Mesenchymal stem cell (in vitro differentiated cells and primary cell): ENCODE measurements around the gene RCBTB2.

Experiments used
- DNase-seq: peaks from one replicate; pipeline ENCODE4 v3.0.0-alpha.2; 2013
- H2AFZ ChIP-seq: one replicate; pipeline ENCODE4 v1.6.1; 2013; ENCODE audit warnings: low read depth, mild to moderate bottlenecking, control low read depth, inconsistent platforms, low read length, moderate library complexity
- H2AK5ac ChIP-seq: 2 replicates; pipeline ENCODE4 v1.6.1; 2013; ENCODE audit warnings: low read length, moderate library complexity, mild to moderate bottlenecking, inconsistent platforms; ENCODE audit not compliant: severe bottlenecking
- H2BK120ac ChIP-seq: one replicate; pipeline ENCODE4 v1.6.1; 2013; ENCODE audit warnings: low read depth, mild to moderate bottlenecking, inconsistent platforms, low read length, moderate library complexity
- H2BK12ac ChIP-seq, 2 experiments: one replicate each; pipeline ENCODE4 v1.6.1; 2013; ENCODE audit warnings: inconsistent platforms in 2 of 2, low read length in 2 of 2, mild to moderate bottlenecking in 2 of 2, moderate library complexity in 2 of 2, control low read depth in 1 of 2
- H2BK15ac ChIP-seq: one replicate; pipeline ENCODE4 v1.6.1; 2013; ENCODE audit warnings: mild to moderate bottlenecking, low read depth, inconsistent platforms; ENCODE audit not compliant: poor library complexity, severe bottlenecking
- H2BK5ac ChIP-seq: 2 replicates; pipeline ENCODE4 v1.6.1; 2013; ENCODE audit warnings: low read depth, mild to moderate bottlenecking, low read length, control low read depth, inconsistent platforms; ENCODE audit not compliant: poor library complexity, severe bottlenecking
- H3K14ac ChIP-seq, 2 experiments: one replicate each; pipeline ENCODE4 v1.6.1; 2013; ENCODE audit warnings: inconsistent platforms in 2 of 2, low read length in 2 of 2, control low read depth in 1 of 2, mild to moderate bottlenecking in 1 of 2, moderate library complexity in 1 of 2
- H3K18ac ChIP-seq, 2 experiments: one replicate each; pipeline ENCODE4 v1.6.1; 2013; ENCODE audit warnings: inconsistent platforms in 2 of 2, low read length in 2 of 2, control low read depth in 1 of 2, low read depth in 1 of 2, mild to moderate bottlenecking in 1 of 2
- H3K23ac ChIP-seq, 2 experiments: one replicate each; pipeline ENCODE4 v1.6.1; 2013; ENCODE audit warnings: inconsistent platforms in 2 of 2, low read length in 2 of 2, mild to moderate bottlenecking in 2 of 2, moderate library complexity in 2 of 2, control low read depth in 1 of 2
- H3K27ac ChIP-seq: 2 replicates; pipeline ENCODE4 v1.5.1; 2013; ENCODE audit warnings: mild to moderate bottlenecking, moderate library complexity, low read length, control low read depth, inconsistent platforms; ENCODE audit not compliant: poor library complexity, severe bottlenecking
- H3K27me3 ChIP-seq, 2 experiments: 2 replicates each; pipeline versions ENCODE4 v1.6.1 to v1.7.0; 2013; ENCODE audit warnings: low read length in 2 of 2, mild to moderate bottlenecking in 2 of 2, moderate library complexity in 2 of 2, control low read depth in 1 of 2, inconsistent platforms in 1 of 2; ENCODE audit not compliant: control insufficient read depth in 1 of 2, insufficient read depth in 1 of 2
- H3K36me3 ChIP-seq, 2 experiments: 2 replicates each; pipeline versions ENCODE4 v1.6.1 to v1.7.0; 2013; ENCODE audit warnings: low read length in 2 of 2, control low read depth in 1 of 2, inconsistent platforms in 1 of 2, low read depth in 1 of 2, mild to moderate bottlenecking in 1 of 2; ENCODE audit not compliant: insufficient read depth in 2 of 2, control insufficient read depth in 1 of 2
- H3K4ac ChIP-seq, 2 experiments: one replicate each; pipeline ENCODE4 v1.6.1; 2013; ENCODE audit warnings: inconsistent platforms in 2 of 2, low read length in 2 of 2, mild to moderate bottlenecking in 2 of 2, moderate library complexity in 2 of 2, control low read depth in 1 of 2, low read depth in 1 of 2
- H3K4me1 ChIP-seq: 2 replicates; pipeline ENCODE4 v1.6.1; 2013; ENCODE audit warnings: low read depth, low read length, control low read depth; ENCODE audit not compliant: control insufficient read depth, insufficient read depth
- H3K4me2 ChIP-seq: 2 replicates; pipeline ENCODE4 v1.6.1; 2013; ENCODE audit warnings: low read length, mild to moderate bottlenecking, inconsistent platforms; ENCODE audit not compliant: poor library complexity, severe bottlenecking
- H3K4me3 ChIP-seq, 2 experiments: 2 replicates each; pipeline versions ENCODE4 v1.5.1 to v1.7.0; 2013; ENCODE audit warnings: low read length in 2 of 2, mild to moderate bottlenecking in 2 of 2, control low read depth in 1 of 2, low read depth in 1 of 2; ENCODE audit not compliant: insufficient read depth in 1 of 2
- H3K79me1 ChIP-seq: replicated peaks from 2 replicates; pipeline ENCODE4 v1.6.1; 2013; ENCODE audit warnings: mild to moderate bottlenecking, control low read depth, low read length, inconsistent platforms; ENCODE audit not compliant: poor library complexity, severe bottlenecking
- H3K9ac ChIP-seq: 2 replicates; pipeline ENCODE4 v1.7.0; 2013; ENCODE audit warnings: mild to moderate bottlenecking, low read length, moderate library complexity
- H3K9me3 ChIP-seq: 2 replicates; pipeline ENCODE4 v1.7.0; 2013; ENCODE audit warnings: mild to moderate bottlenecking, low read length; ENCODE audit not compliant: control insufficient read depth
- H4K8ac ChIP-seq: one replicate; pipeline ENCODE4 v1.6.1; 2013; ENCODE audit warnings: inconsistent platforms, mild to moderate bottlenecking, low read length, moderate library complexity
- H4K91ac ChIP-seq: one replicate; pipeline ENCODE4 v1.6.1; 2013; ENCODE audit warnings: mild to moderate bottlenecking, low read length, inconsistent platforms
- WGBS: methylation state at CpG from one replicate; pipeline ENCODE4 v1.1.7; 2013; ENCODE audit warnings: mixed read lengths; 5-methylcytosine and 5-hydroxymethylcytosine counted together

Gene RCBTB2

DNA sequence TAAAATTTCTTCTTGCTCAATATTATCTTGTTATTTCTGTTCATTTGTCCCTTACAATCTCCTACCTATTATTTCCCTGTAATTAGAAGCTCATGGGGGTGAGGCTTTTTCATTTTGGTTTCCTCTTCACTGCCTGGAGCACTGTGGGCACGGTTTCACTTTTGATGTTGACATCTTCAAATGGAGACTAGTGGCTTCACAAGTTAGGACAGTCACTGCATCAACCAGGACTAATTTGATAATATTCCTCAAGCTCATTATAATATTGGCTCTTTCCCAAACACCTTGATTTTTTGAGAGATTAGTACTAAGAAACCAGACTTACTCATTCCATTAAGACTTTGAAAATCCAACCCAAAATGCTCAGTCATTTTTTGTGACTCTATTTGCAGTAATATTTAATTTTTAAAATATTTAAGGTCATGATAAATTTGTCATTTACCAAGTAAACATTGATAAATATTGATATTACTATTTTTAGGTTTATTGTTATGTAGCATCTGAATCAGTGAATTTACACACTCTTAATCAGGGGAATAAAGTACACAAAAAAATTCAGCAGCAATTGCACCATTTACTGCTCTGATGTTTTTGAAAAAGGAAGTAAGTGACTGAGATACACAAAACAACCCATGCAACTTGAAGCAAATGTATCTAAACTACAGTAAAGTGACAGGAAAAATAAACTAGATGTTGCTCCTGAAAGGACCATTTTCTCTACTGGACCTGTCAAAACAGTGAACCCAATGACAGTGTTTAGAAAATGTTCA lies 28.8 kb upstream of the RCBTB2 start:
- H3K4me3 ChIP-seq: no peak overlapping the region
- no peak overlapping the region for H2BK120ac ChIP-seq
- no peak overlapping the region for H3K27ac ChIP-seq
- no peaks in the 10 kb centered on the region for H3K36me3 ChIP-seq
- no peak overlapping the region for H3K14ac ChIP-seq
- no peak overlapping the region for H3K4me2 ChIP-seq
- H2AFZ ChIP-seq: no peak overlapping the region
- no peaks in the 10 kb centered on the region for H3K9me3 ChIP-seq
- no peak overlapping the region for H3K23ac ChIP-seq
- H2AK5ac ChIP-seq: no peak overlapping the region
- no peak overlapping the region for H4K8ac ChIP-seq
- no peaks in the 10 kb centered on the region for H3K27me3 ChIP-seq
- 78% methylated on average over 1 of the region's 1 CpG for WGBS
- DNase-seq: no peak
- no peak overlapping the region for H2BK15ac ChIP-seq
- H4K91ac ChIP-seq: no peak overlapping the region
- no peaks in the 10 kb centered on the region for H3K79me1 ChIP-seq
- H2BK5ac ChIP-seq: no peak overlapping the region
- H3K4ac ChIP-seq: no peak overlapping the region
- H3K18ac ChIP-seq: no peak overlapping the region
- no peaks in the 10 kb centered on the region for H3K4me1 ChIP-seq
- no peak overlapping the region for H3K9ac ChIP-seq
- H2BK12ac ChIP-seq: no peak overlapping the region

GRCh38 chr13:48560657-48561337 lies 27.9 kb upstream of the RCBTB2 start:
- H2AK5ac ChIP-seq: no peak overlapping the region
- H4K8ac ChIP-seq: no peak overlapping the region
- no peak overlapping the region for H3K18ac ChIP-seq
- no peak overlapping the region for H2BK15ac ChIP-seq
- no peak overlapping the region for H3K27ac ChIP-seq
- no peaks in the 10 kb centered on the region for H3K79me1 ChIP-seq
- no peak overlapping the region for H3K4me3 ChIP-seq
- H3K4me2 ChIP-seq: no peak overlapping the region
- no peak for DNase-seq
- WGBS: 100% methylated on average over 6 of the region's 9 CpGs
- no peak overlapping the region for H3K4ac ChIP-seq
- no peak overlapping the region for H2BK120ac ChIP-seq
- H2BK12ac ChIP-seq: no peak overlapping the region
- no peaks in the 10 kb centered on the region for H3K36me3 ChIP-seq
- no peak overlapping the region for H2BK5ac ChIP-seq
- no peak overlapping the region for H3K23ac ChIP-seq
- no peak overlapping the region for H3K9ac ChIP-seq
- no peak overlapping the region for H4K91ac ChIP-seq
- H3K4me1 ChIP-seq: no peaks in the 10 kb centered on the region
- no peak overlapping the region for H2AFZ ChIP-seq
- no peaks in the 10 kb centered on the region for H3K27me3 ChIP-seq
- H3K9me3 ChIP-seq: peaks cover 7% of the 10 kb centered on the region
- no peak overlapping the region for H3K14ac ChIP-seq

DNA sequence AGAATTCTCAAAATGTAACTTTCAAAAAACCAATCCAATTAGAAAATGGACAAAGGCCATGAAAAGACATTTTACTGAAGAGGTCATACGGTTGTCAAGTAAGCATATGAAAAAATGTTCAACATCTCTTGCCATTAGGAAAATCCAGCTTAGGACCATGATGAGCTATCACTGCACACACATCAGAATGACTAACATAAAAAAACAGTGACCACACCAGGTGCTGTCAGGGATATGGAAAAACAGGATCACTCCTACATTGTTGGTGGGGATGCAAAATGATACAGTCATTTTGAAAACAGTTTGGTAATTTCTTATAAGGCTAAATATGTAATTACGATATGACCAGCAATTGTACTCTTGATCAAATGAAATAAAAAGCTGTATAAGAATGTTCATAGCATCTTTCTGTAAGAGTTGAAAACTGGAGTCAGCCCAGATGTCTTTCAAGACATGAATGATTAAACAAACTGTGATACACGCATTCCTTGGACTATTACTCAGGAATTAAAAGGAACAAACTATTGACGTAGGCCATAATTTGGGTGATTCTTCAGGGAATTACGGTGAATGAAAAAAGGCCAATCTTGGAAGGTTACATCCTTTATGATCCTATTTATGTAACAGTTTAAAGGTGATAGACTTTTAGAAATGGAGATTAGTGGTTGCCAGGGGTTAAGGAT lies 26.9 kb upstream of the RCBTB2 start:
- no peaks in the 10 kb centered on the region for H3K79me1 ChIP-seq
- no peak overlapping the region for H3K14ac ChIP-seq
- H3K27me3 ChIP-seq: no peaks in the 10 kb centered on the region
- no peak overlapping the region for H2BK15ac ChIP-seq
- H3K18ac ChIP-seq: no peak overlapping the region
- H3K36me3 ChIP-seq: no peaks in the 10 kb centered on the region
- WGBS: 90% methylated on average over 5 of the region's 5 CpGs
- H3K9ac ChIP-seq: no peak overlapping the region
- H2AK5ac ChIP-seq: no peak overlapping the region
- H3K9me3 ChIP-seq: peaks cover 13% of the 10 kb centered on the region
- H2BK120ac ChIP-seq: no peak overlapping the region
- H3K23ac ChIP-seq: no peak overlapping the region
- H3K4ac ChIP-seq: no peak overlapping the region
- no peak overlapping the region for H4K8ac ChIP-seq
- H3K4me2 ChIP-seq: no peak overlapping the region
- peak overlapping the region; percentile 40 for H3K27ac ChIP-seq
- no peak for DNase-seq
- H2AFZ ChIP-seq: no peak overlapping the region
- H3K4me3 ChIP-seq: no peak overlapping the region
- H2BK5ac ChIP-seq: no peak overlapping the region
- no peak overlapping the region for H4K91ac ChIP-seq
- no peaks in the 10 kb centered on the region for H3K4me1 ChIP-seq
- H2BK12ac ChIP-seq: no peak overlapping the region

GRCh38 chr13:48556817-48557216 lies 23.9 kb upstream of the RCBTB2 start:
- H3K9me3 ChIP-seq: peaks cover 20% of the 10 kb centered on the region
- H3K27ac ChIP-seq: no peak overlapping the region
- WGBS: 54% methylated on average over 1 of the region's 2 CpGs
- no peak overlapping the region for H4K8ac ChIP-seq
- H2BK12ac ChIP-seq: no peak overlapping the region
- H3K4me1 ChIP-seq: no peaks in the 10 kb centered on the region
- no peaks in the 10 kb centered on the region for H3K27me3 ChIP-seq
- H4K91ac ChIP-seq: no peak overlapping the region
- no peak overlapping the region for H2BK120ac ChIP-seq
- no peak overlapping the region for H2AK5ac ChIP-seq
- H3K23ac ChIP-seq: no peak overlapping the region
- no peak overlapping the region for H2AFZ ChIP-seq
- H3K79me1 ChIP-seq: no peaks in the 10 kb centered on the region
- no peak overlapping the region for H3K14ac ChIP-seq
- H3K36me3 ChIP-seq: no peaks in the 10 kb centered on the region
- H2BK5ac ChIP-seq: no peak overlapping the region
- no peak overlapping the region for H3K18ac ChIP-seq
- H3K4me2 ChIP-seq: no peak overlapping the region
- no peak overlapping the region for H3K4me3 ChIP-seq
- no peak overlapping the region for H3K9ac ChIP-seq
- no peak overlapping the region for H2BK15ac ChIP-seq
- DNase-seq: no peak
- H3K4ac ChIP-seq: no peak overlapping the region
